Stimulated activated CD8-positive, alpha-beta memory T cell treated with anti-CD3 and anti-CD28 coated beads, Interleukin-7, amount 100 ng/mL, for 4 hours (primary cell): Measurements from ENCODE around the gene C16orf90.

Source experiments
- DNase-seq, 2 donors: peaks; one replicate each; pipeline ENCODE4 v3.0.0-alpha.2; 2020; ENCODE audit warnings: low read depth in 2 of 2

C16orf90 gene

GRCh38 chr16:3495176-3495575, at the start of gene C16orf90:
Gene C16orf90, minus strand, starts transcription at chr16:3495489. Its CDS starts 68 bp downstream, at chr16:3495421.
- no peak for DNase-seq

GRCh38 chr16:3542601-3543373, 47.5 kb upstream of the C16orf90 start:
- DNase-seq = no peak

GRCh38 chr16:3541527-3542155, 46.4 kb upstream of the C16orf90 start:
- no peak for DNase-seq

- DNase-seq = no peak
These were observed 42.9 kb upstream of the C16orf90 start for GRCh38 chr16:3538222-3538621.

GRCh38 chr16:3536851-3537250, 41.6 kb upstream of the C16orf90 start:
- DNase-seq = no peak

GRCh38 chr16:3536271-3536731, 41.0 kb upstream of the C16orf90 start:
- DNase-seq = no peak

- no peak for DNase-seq
These were observed 38.8 kb upstream of the C16orf90 start for GRCh38 chr16:3534126-3534525.

- no peak for DNase-seq
These were observed 37.5 kb upstream of the C16orf90 start for GRCh38 chr16:3532741-3533140.

- DNase-seq = no peak
These were observed 35.2 kb upstream of the C16orf90 start for GRCh38 chr16:3530371-3530914.

- no peak for DNase-seq
These were observed 33.9 kb upstream of the C16orf90 start for GRCh38 chr16:3529175-3529574.

GRCh38 chr16:3528406-3528805, 33.1 kb upstream of the C16orf90 start:
- no peak for DNase-seq

GRCh38 chr16:3527216-3527829, 32.0 kb upstream of the C16orf90 start:
- DNase-seq = peak in 1 of 2 donors; percentile 15

- DNase-seq = no peak
These were observed 30.7 kb upstream of the C16orf90 start for GRCh38 chr16:3525951-3526350.

GRCh38 chr16:3523281-3523680, 28.0 kb upstream of the C16orf90 start:
- no peak for DNase-seq

GRCh38 chr16:3520841-3521240, 25.6 kb upstream of the C16orf90 start:
- no peak for DNase-seq

- DNase-seq = no peak
These were observed 25.1 kb upstream of the C16orf90 start for GRCh38 chr16:3520413-3520812.

GRCh38 chr16:3519581-3519980, 24.3 kb upstream of the C16orf90 start:
- DNase-seq = no peak

- no peak for DNase-seq
These were observed 23.7 kb upstream of the C16orf90 start for GRCh38 chr16:3518986-3519348.

GRCh38 chr16:3518292-3518985, 23.1 kb upstream of the C16orf90 start:
- no peak for DNase-seq

- DNase-seq = no peak
These were observed 20.6 kb upstream of the C16orf90 start for GRCh38 chr16:3515897-3516296.

- no peak for DNase-seq
These were observed 19.3 kb upstream of the C16orf90 start for GRCh38 chr16:3514621-3515020.
